ENCODE results near the gene HMCN2. TPM values are rescaled to one million over a fixed set of nuclear protein-coding genes. Genes with fewer than 3 reads are reported as not detected.

Gene HMCN2
- total and polyA plus RNA-seq, 8 donors = 1.1 to 21.1 (median 5.0) TPM

GRCh38 chr9:130323051-130323745, 57.6 kb downstream of the HMCN2 start:
- peaks cover 0 to 17% (median 6%) of the 10 kb centered on the region in 4 donors for H3K4me1 ChIP-seq
- H3K9me3 ChIP-seq = no peaks in the 10 kb centered on the region
- peak overlapping the region in 2 of 5 donors; percentile 51 to 52 for H3K27ac ChIP-seq
- DNase-seq = no peak
- intact Hi-C loops (cut with DNase I; ENCODE audit: low total_unique reads) = no loop called here
- H3K4me3 ChIP-seq = no peak overlapping the region
- WGBS, 5 donors = 52 to 59% (median 58%) methylated on average over 10 of the region's 10 CpGs
- H3K36me3 ChIP-seq = no peaks in the 10 kb centered on the region
- peaks cover 0 to 59% (median 35%) of the 10 kb centered on the region in 3 donors for H3K27me3 ChIP-seq
- TF ChIP-seq POLR2AphosphoS5 (IDR thresholded peaks at IDR 0.05) = no peak
- TF ChIP-seq, protein P1, sequence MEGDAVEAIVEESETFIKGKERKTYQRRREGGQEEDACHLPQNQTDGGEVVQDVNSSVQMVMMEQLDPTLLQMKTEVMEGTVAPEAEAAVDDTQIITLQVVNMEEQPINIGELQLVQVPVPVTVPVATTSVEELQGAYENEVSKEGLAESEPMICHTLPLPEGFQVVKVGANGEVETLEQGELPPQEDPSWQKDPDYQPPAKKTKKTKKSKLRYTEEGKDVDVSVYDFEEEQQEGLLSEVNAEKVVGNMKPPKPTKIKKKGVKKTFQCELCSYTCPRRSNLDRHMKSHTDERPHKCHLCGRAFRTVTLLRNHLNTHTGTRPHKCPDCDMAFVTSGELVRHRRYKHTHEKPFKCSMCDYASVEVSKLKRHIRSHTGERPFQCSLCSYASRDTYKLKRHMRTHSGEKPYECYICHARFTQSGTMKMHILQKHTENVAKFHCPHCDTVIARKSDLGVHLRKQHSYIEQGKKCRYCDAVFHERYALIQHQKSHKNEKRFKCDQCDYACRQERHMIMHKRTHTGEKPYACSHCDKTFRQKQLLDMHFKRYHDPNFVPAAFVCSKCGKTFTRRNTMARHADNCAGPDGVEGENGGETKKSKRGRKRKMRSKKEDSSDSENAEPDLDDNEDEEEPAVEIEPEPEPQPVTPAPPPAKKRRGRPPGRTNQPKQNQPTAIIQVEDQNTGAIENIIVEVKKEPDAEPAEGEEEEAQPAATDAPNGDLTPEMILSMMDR (IDR thresholded peaks at IDR 0.05) = no peak
- no peak for TF ChIP-seq EP300 (IDR thresholded peaks at IDR 0.05)
- no peak for TF ChIP-seq POLR2A (IDR thresholded peaks at IDR 0.05)

DNA sequence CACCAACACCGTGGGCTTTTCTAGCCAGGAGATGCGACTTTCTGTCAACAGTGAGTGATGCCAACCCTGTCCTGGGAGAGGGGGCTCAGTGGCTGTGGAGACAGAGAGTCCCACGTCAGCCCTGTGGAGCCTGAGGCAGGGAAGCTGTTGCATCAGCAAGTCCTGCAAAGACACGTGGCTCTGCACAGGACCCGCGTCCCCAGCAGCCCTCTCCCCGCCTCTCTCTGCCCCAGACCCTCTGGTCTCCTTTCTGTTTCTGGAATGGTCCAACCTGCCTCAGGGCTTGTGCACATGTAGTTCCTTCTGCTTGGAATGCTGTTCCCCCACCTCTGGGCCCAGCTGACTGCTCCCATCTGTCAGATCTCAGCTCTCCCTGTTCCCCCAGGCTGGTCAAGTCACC, 60.4 kb downstream of the HMCN2 start:
- WGBS, 5 donors = 79 to 90% (median 86%) methylated on average over 5 to 7 of the region's 7 CpGs
- intact Hi-C loops (cut with DNase I; ENCODE audit: low total_unique reads) = no loop called here
- H3K36me3 ChIP-seq = no peaks in the 10 kb centered on the region
- TF ChIP-seq EP300 (IDR thresholded peaks at IDR 0.05) = no peak
- TF ChIP-seq, protein P1 (IDR thresholded peaks at IDR 0.05) = no peak
- no peak for TF ChIP-seq POLR2AphosphoS5 (IDR thresholded peaks at IDR 0.05)
- no peak for TF ChIP-seq POLR2A (IDR thresholded peaks at IDR 0.05)
- no peak overlapping the region for H3K4me3 ChIP-seq
- DNase-seq = no peak
- H3K4me1 ChIP-seq = peaks cover 0 to 26% (median 7%) of the 10 kb centered on the region in 4 donors
- no peaks in the 10 kb centered on the region for H3K9me3 ChIP-seq
- H3K27ac ChIP-seq = peak overlapping the region in 1 of 5 donors; percentile 84
- peaks cover 0 to 63% (median 34%) of the 10 kb centered on the region in 3 donors for H3K27me3 ChIP-seq

- Histone ChIP-seq H3K4me1 (peaks cover 0 to 31% (median 7%) of the 10 kb centered on the region in 4 donors), H3K27ac (peak overlapping the region; percentile 65 to 85 (median 80)), H3K36me3 (no peaks in the 10 kb centered on the region), H3K27me3 (peaks cover 0 to 63% (median 25%) of the 10 kb centered on the region in 3 donors), H3K4me3 (no peak overlapping the region), H3K9me3 (no peaks in the 10 kb centered on the region)
- no peak for DNase-seq
- TF ChIP-seq POLR2AphosphoS5 (IDR thresholded peaks at IDR 0.05) = no peak
- TF ChIP-seq, protein P1 (IDR thresholded peaks at IDR 0.05) = no peak
- no peak for TF ChIP-seq POLR2A (IDR thresholded peaks at IDR 0.05)
- TF ChIP-seq EP300 (IDR thresholded peaks at IDR 0.05) = no peak
- intact Hi-C loops (cut with DNase I; ENCODE audit: low total_unique reads) = no loop called here
- WGBS, 5 donors = 58 to 72% (median 64%) methylated on average over 12 to 15 of the region's 15 CpGs
These were observed 61.7 kb downstream of the HMCN2 start for GRCh38 chr9:130327070-130327780.

DNA sequence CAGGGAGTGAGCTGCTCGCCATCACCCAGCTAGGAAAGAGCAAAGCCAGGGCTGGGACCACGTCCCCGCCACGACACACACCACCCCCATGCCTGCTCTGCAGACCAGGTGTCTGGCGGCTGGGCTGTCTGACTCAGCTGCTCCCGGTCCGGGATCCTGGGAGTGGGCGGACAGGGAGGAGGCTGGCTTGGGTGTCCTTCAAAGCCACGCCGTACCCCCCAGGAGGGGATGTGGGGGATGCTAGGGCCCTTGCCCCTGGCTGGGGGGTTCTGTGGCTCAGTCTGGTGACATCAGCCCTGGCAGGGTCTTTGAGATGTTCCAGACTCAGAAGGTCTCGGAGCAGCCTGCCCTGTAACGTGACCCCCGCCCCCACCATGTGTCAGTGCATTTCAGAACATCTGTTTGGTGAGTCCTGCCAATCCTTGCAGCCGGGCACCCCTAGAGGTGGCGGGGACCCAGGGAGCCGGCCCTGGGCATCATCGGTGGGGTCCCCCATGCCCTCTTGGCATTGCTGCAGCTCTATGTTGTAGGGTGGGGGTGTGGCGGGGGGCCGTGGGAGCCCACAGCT, 62.3 kb downstream of the HMCN2 start:
- H3K27me3 ChIP-seq = peaks cover 0 to 69% (median 25%) of the 10 kb centered on the region in 3 donors
- H3K27ac ChIP-seq = peak overlapping the region; percentile 65 to 85 (median 80)
- no peaks in the 10 kb centered on the region for H3K9me3 ChIP-seq
- H3K4me1 ChIP-seq = peaks cover 0 to 31% (median 7%) of the 10 kb centered on the region in 4 donors
- no peak overlapping the region for H3K4me3 ChIP-seq
- DNase-seq = peak in 1 of 2 donors; percentile 53
- TF ChIP-seq POLR2A (IDR thresholded peaks at IDR 0.05) = no peak
- TF ChIP-seq POLR2AphosphoS5 (IDR thresholded peaks at IDR 0.05) = peak in 1 of 3 donors; percentile 20
- TF ChIP-seq, protein P1 (IDR thresholded peaks at IDR 0.05) = no peak
- no peak for TF ChIP-seq EP300 (IDR thresholded peaks at IDR 0.05)
- intact Hi-C loops (cut with DNase I; ENCODE audit: low total_unique reads) = no loop called here
- 36 to 57% (median 51%) methylated on average over 6 to 19 of the region's 19 CpGs; no CpG with 5 or more reads in 1 of the 5 donors for WGBS, 5 donors
- H3K36me3 ChIP-seq = no peaks in the 10 kb centered on the region

Data from stomach (tissue), 9 donors.